Keratinocyte (primary cell): Measurements from ENCODE around the gene CHD9. TPM values are rescaled to one million over a fixed set of nuclear protein-coding genes. Genes with fewer than 3 reads are reported as not detected.

Experiments
- DNase-seq: peaks from one replicate; pipeline ENCODE4 v3.0.0-alpha.2; 2011; ENCODE audit warnings: low read depth, missing footprints, low spot score
- FAIRE-seq: peaks from 2 replicates; lab custom pipeline; 2011; peaks lifted over from hg19 to GRCh38; lab: Jason Lieb, UNC
- H2AFZ ChIP-seq: 2 replicates; pipeline ENCODE4 v1.6.0; 2012; ENCODE audit warnings: low read length, control low read depth, inconsistent platforms; ENCODE audit not compliant: control insufficient read depth
- H3K27ac ChIP-seq: 2 replicates; pipeline ENCODE4 v1.5.1; 2011; ENCODE audit warnings: low read length; ENCODE audit not compliant: control insufficient read depth, insufficient read depth
- H3K27me3 ChIP-seq: 3 replicates; pipeline ENCODE4 v1.6.0; 2011; ENCODE audit warnings: low read length; ENCODE audit not compliant: control insufficient read depth, insufficient read depth; ENCODE audit errors: extremely low read depth
- H3K36me3 ChIP-seq, 2 experiments: 2 replicates in 1 of 2; 3 replicates in 1 of 2; pipeline ENCODE4 v1.5.1; 2011; ENCODE audit warnings: low read length in 2 of 2, mild to moderate bottlenecking in 1 of 2; ENCODE audit not compliant: control insufficient read depth in 2 of 2, insufficient read depth in 2 of 2; ENCODE audit errors: extremely low read depth in 1 of 2
- H3K4me1 ChIP-seq: 3 replicates; pipeline ENCODE4 v1.5.1; 2011; ENCODE audit warnings: low read length; ENCODE audit not compliant: control insufficient read depth, insufficient read depth; ENCODE audit errors: extremely low read depth
- H3K4me2 ChIP-seq: 3 replicates; pipeline ENCODE4 v1.6.0; 2011; ENCODE audit warnings: low read depth, low read length; ENCODE audit not compliant: control insufficient read depth, insufficient read depth; ENCODE audit errors: extremely low read depth
- H3K4me3 ChIP-seq, 3 experiments: fragments of 200-600 bp in 1 of 3; sonication (generic) in 1 of 3; 2 replicates in 2 of 3; 3 replicates in 1 of 3; pipeline ENCODE4 v1.5.1; 2011 to 2016; ENCODE audit warnings: low read length in 3 of 3, mild to moderate bottlenecking in 3 of 3, control low read depth in 2 of 3, inconsistent platforms in 1 of 3, low read depth in 1 of 3, mixed read lengths in 1 of 3, mixed run types in 1 of 3, moderate library complexity in 1 of 3; ENCODE audit not compliant: control insufficient read depth in 2 of 3, insufficient read depth in 2 of 3; ENCODE audit errors: extremely low read depth in 1 of 3
- H3K79me2 ChIP-seq: 2 replicates; pipeline ENCODE4 v1.6.0; 2012; ENCODE audit warnings: low read length; ENCODE audit not compliant: control insufficient read depth, insufficient read depth
- H3K9ac ChIP-seq: 3 replicates; pipeline ENCODE4 v1.6.0; 2011; ENCODE audit warnings: low read length; ENCODE audit not compliant: control insufficient read depth, insufficient read depth; ENCODE audit errors: extremely low read depth
- H3K9me1 ChIP-seq: 3 replicates; pipeline ENCODE4 v1.6.0; 2011; ENCODE audit warnings: low read length; ENCODE audit not compliant: control insufficient read depth, insufficient read depth; ENCODE audit errors: extremely low read depth
- H3K9me3 ChIP-seq: 2 replicates; pipeline ENCODE4 v1.5.1; 2012; ENCODE audit warnings: low read depth, low read length; ENCODE audit not compliant: control insufficient read depth
- H4K20me1 ChIP-seq: 3 replicates; pipeline ENCODE4 v1.6.0; 2011; ENCODE audit warnings: low read length; ENCODE audit not compliant: control insufficient read depth, insufficient read depth; ENCODE audit errors: extremely low read depth
- CTCF ChIP-seq, 3 experiments: IDR thresholded peaks in 1 of 3; conservative IDR thresholded peaks in 1 of 3; optimal IDR thresholded peaks in 1 of 3; 2 replicates in 2 of 3; 3 replicates in 1 of 3; pipeline versions ENCODE3 to v1.5.1; 2011; ENCODE audit warnings: low read length in 3 of 3, mild to moderate bottlenecking in 3 of 3, moderate library complexity in 2 of 3, control low read depth in 1 of 3, inconsistent platforms in 1 of 3; ENCODE audit not compliant: insufficient read depth in 2 of 3; ENCODE audit errors: extremely low read depth in 1 of 3
- EZH2 ChIP-seq: IDR thresholded peaks from one replicate; pipeline ENCODE4 v1.6.1; 2012; ENCODE audit warnings: inconsistent platforms, mild to moderate bottlenecking, low read length, moderate library complexity
- dilution Hi-C: fragments of 300-500 bp; cut with MboI; formaldehyde crosslinking; loops from one replicate; pipeline ENCODE4 v1.7.0; 2020; ENCODE audit warnings: low sequenced_read_pairs; ENCODE audit not compliant: extremely low pct_ligation_motif_present
- polyA plus RNA-seq, 5 experiments: library from polyadenylated mRNA; depleted of rRNA in 3 of 5; stranded (reverse) in 3 of 5; stranded (forward) in 1 of 5; unstranded in 1 of 5; fragments of >200 nt; gene quantifications; 1 replicate in 1 of 5; 2 replicates in 3 of 5; 3 replicates in 1 of 5; pipeline versions ENCODE4 v1.2.1 to v1.2.3, GENCODE V29; 2011 to 2012; ENCODE audit warnings: missing spikeins in 2 of 5, low read depth in 1 of 5, low replicate concordance in 1 of 5

CHD9 gene
- polyA plus RNA-seq, 1 donor (not counting 4 experiments of a cell fraction or from before 2014, with no cell fraction given): 32.8 TPM

- FAIRE-seq (no peak), DNase-seq (no peak)
- Histone ChIP-seq H3K79me2 (peaks cover 70% of the 10 kb centered on the region), H3K27ac (no peak overlapping the region), H3K36me3 (peaks cover 0 to 3% of the 10 kb centered on the region in 2 experiments), H3K4me2 (no peak overlapping the region), H3K9ac (no peak overlapping the region), H3K4me1 (peaks cover 7% of the 10 kb centered on the region), H3K27me3 (no peaks in the 10 kb centered on the region), H3K9me1 (no peaks in the 10 kb centered on the region), H4K20me1 (no peaks in the 10 kb centered on the region), H3K9me3 (no peaks in the 10 kb centered on the region), H2AFZ (no peak overlapping the region), H3K4me3 (no peak overlapping the region)
- dilution Hi-C loops: no loop called here
- no peak for TF ChIP-seq EZH2
These were observed 96.0 kb downstream of the CHD9 start for GRCh38 chr16:53150769-53151168.

GRCh38 chr16:53152329-53152728, 97.5 kb downstream of the CHD9 start:
- TF ChIP-seq CTCF (optimal IDR thresholded peaks at IDR 0.05 in 1 of 3, IDR thresholded peaks at IDR 0.05 in 1 of 3, conservative IDR thresholded peaks at IDR 0.05 in 1 of 3; ENCODE audit: extremely low read depth in 1 of 3, insufficient read depth in 2 of 3, low read length in 3 of 3) (no peak), EZH2 (no peak)
- Histone ChIP-seq H3K27me3 (no peaks in the 10 kb centered on the region), H3K9ac (no peak overlapping the region), H3K4me3 (no peak overlapping the region), H2AFZ (no peak overlapping the region), H3K36me3 (peaks cover 7 to 11% of the 10 kb centered on the region in 2 experiments), H3K4me2 (no peak overlapping the region), H4K20me1 (no peaks in the 10 kb centered on the region), H3K9me3 (no peaks in the 10 kb centered on the region), H3K79me2 (peaks cover 60% of the 10 kb centered on the region), H3K27ac (no peak overlapping the region), H3K9me1 (no peaks in the 10 kb centered on the region), H3K4me1 (peaks cover 5% of the 10 kb centered on the region)
- dilution Hi-C loops: no loop called here
- DNase-seq: no peak
- no peak for FAIRE-seq

GRCh38 chr16:53153130-53153529, 98.3 kb downstream of the CHD9 start:
- Histone ChIP-seq H3K9ac (no peak overlapping the region), H3K79me2 (peaks cover 53% of the 10 kb centered on the region), H3K27me3 (no peaks in the 10 kb centered on the region), H3K27ac (no peak overlapping the region), H3K4me3 (no peak overlapping the region), H3K36me3 (peaks cover 9 to 11% of the 10 kb centered on the region in 2 experiments), H3K4me1 (peaks cover 3% of the 10 kb centered on the region), H2AFZ (no peak overlapping the region), H3K9me3 (no peaks in the 10 kb centered on the region), H3K4me2 (no peak overlapping the region), H3K9me1 (no peaks in the 10 kb centered on the region), H4K20me1 (no peaks in the 10 kb centered on the region)
- dilution Hi-C loops: no loop called here
- FAIRE-seq (no peak), DNase-seq (no peak)
- TF ChIP-seq CTCF (optimal IDR thresholded peaks at IDR 0.05 in 1 of 3, IDR thresholded peaks at IDR 0.05 in 1 of 3, conservative IDR thresholded peaks at IDR 0.05 in 1 of 3; ENCODE audit: extremely low read depth in 1 of 3, insufficient read depth in 2 of 3, low read length in 3 of 3): no peak
- TF ChIP-seq EZH2: no peak
